Measurements from ENCODE around the gene SFI1. TPM values are rescaled to one million over a fixed set of nuclear protein-coding genes. Genes with fewer than 3 reads are reported as not detected.

SFI1 gene
- total RNA-seq, 1 experiment from 2014 or later = 53.1 TPM

GRCh38 chr22:31619611-31620300 is 123.4 kb downstream of the SFI1 start:
- no peaks in the 10 kb centered on the region for H3K4me1 ChIP-seq (ENCODE audit: control insufficient read depth in 1 of 2, insufficient read depth in 2 of 2, low read length in 2 of 2)
- intact Hi-C loops (cut with micrococcal nuclease) = no loop called here
- peaks cover 7 to 16% of the 10 kb centered on the region in 2 experiments; a peak in 2 of 4 replicates for H3K36me3 ChIP-seq (ENCODE audit: control insufficient read depth in 1 of 2, insufficient read depth in 2 of 2, low read length in 2 of 2)
- no peak overlapping the region for H3K9ac ChIP-seq (ENCODE audit: low read length)
- ChIA-PET CTCF (no interaction called here), POLR2A (no interaction called here), RAD21 (ENCODE audit: low non-redundant PET in 1 of 2, low total read pairs in 2 of 2, uncharacterized antibody in 2 of 2, unreplicated experiment in 2 of 2) (no interaction called here)
- BruUV-seq (replicated peaks) = no TSS peak
- no peak for ATAC-seq
- H3K79me2 ChIP-seq (ENCODE audit: insufficient read depth, low read length) = peaks cover 27% of the 10 kb centered on the region
- no peak for DNase-seq (ENCODE audit: low read depth, low spot score)
- no peak overlapping the region for H2AFZ ChIP-seq (ENCODE audit: low read depth, low read length, poor library complexity, severe bottlenecking)
- no peak overlapping the region for H3K4me2 ChIP-seq (ENCODE audit: low read length)
- H3K27me3 ChIP-seq (ENCODE audit: insufficient read depth, low read length) = no peaks in the 10 kb centered on the region
- no peaks in the 10 kb centered on the region for H4K20me1 ChIP-seq (ENCODE audit: insufficient read depth)
- no peaks in the 10 kb centered on the region for H3K9me2 ChIP-seq (ENCODE audit: insufficient read depth)
- H3K9me3 ChIP-seq (ENCODE audit: control insufficient read depth in 1 of 2, insufficient read depth in 1 of 2, low read depth in 1 of 2, low read length in 2 of 2) = no peaks in the 10 kb centered on the region
- no peak overlapping the region for H3K27ac ChIP-seq (ENCODE audit: low read depth, low read length)
- no peak overlapping the region for H3K4me3 ChIP-seq (replicated peaks in 1 of 2; ENCODE audit: low read depth in 1 of 2, low read length in 2 of 2)
- TF ChIP-seq YY1 (IDR thresholded peaks at IDR 0.05; ENCODE audit: extremely low read depth, insufficient replicate concordance, low read depth, low read length) = no peak
- no peak for TF ChIP-seq ZNF274 (IDR thresholded peaks at IDR 0.05; ENCODE audit: low read depth, low read length)
- no peak for TF ChIP-seq SIN3A (IDR thresholded peaks at IDR 0.05; ENCODE audit: low read depth)
- TF ChIP-seq CTCF (IDR thresholded peaks at IDR 0.05 in 2 of 3, conservative IDR thresholded peaks at IDR 0.05 in 1 of 3; ENCODE audit: borderline replicate concordance in 1 of 3, insufficient read depth in 1 of 3, low read depth in 2 of 3, low read length in 2 of 3) = no peak
- TF ChIP-seq CEBPB (IDR thresholded peaks at IDR 0.05; ENCODE audit: low read depth) = no peak
- TF ChIP-seq ATF3 (IDR thresholded peaks at IDR 0.05) = no peak

Measured in HCT116 (cell line).